SK-N-SH (cell line): ENCODE results near the gene CLDN9. TPM values are rescaled to one million over a fixed set of nuclear protein-coding genes. Genes with fewer than 3 reads are reported as not detected.

Experiments used
- CTCF ChIA-PET: fragments of 300-600, 350-600 bp; formaldehyde crosslinking; extraction: SDS; loops from one replicate; lab custom pipeline; 2021; lab: Yijun Ruan, JAX
- POLR2A ChIA-PET: fragments of 350-600 bp; sonication (Branson Sonifier 250); formaldehyde crosslinking; extraction: SDS; loops from one replicate; lab custom pipeline; 2020; ENCODE audit warnings: antibody characterized with exemption, inconsistent platforms; lab: Yijun Ruan, JAX
- DNase-seq: peaks from one replicate; pipeline ENCODE4 v3.0.0; 2012
- H2AFZ ChIP-seq: fragments of 200-600 bp; sonication (generic); 2 replicates; pipeline ENCODE4 v1.8.1; 2016; ENCODE audit warnings: antibody characterized with exemption, mild to moderate bottlenecking, low read depth
- H3F3A ChIP-seq: fragments of 200-600 bp; sonication (generic); replicated peaks from 2 replicates; pipeline ENCODE3; 2016; ENCODE audit warnings: antibody characterized with exemption, mild to moderate bottlenecking; ENCODE audit not compliant: insufficient read depth
- H3K27ac ChIP-seq, 2 experiments: fragments of 200-500 bp in 1 of 2; fragments of 200-600 bp in 1 of 2; sonication (Bioruptor generic) in 1 of 2; sonication (generic), shearing (Covaris generic) in 1 of 2; 2 replicates each; pipeline versions ENCODE4 v1.5.1 to v1.6.1; 2014 to 2016; ENCODE audit warnings: low read depth in 2 of 2, inconsistent platforms in 1 of 2, low read length in 1 of 2, mild to moderate bottlenecking in 1 of 2, mixed read lengths in 1 of 2
- H3K27me3 ChIP-seq: fragments of 200-600 bp; sonication (generic), shearing (Covaris generic); 2 replicates; pipeline ENCODE4 v1.6.1; 2016; ENCODE audit warnings: mixed run types; ENCODE audit not compliant: insufficient read depth
- H3K36me3 ChIP-seq, 2 experiments: fragments of 200-500 bp in 1 of 2; fragments of 200-600 bp in 1 of 2; sonication (Bioruptor generic) in 1 of 2; sonication (generic) in 1 of 2; replicated peaks in 1 of 2; 2 replicates each; pipeline versions ENCODE3 to v1.5.1; 2014 to 2016; ENCODE audit warnings: low read length in 1 of 2, mild to moderate bottlenecking in 1 of 2; ENCODE audit not compliant: insufficient read depth in 2 of 2, control insufficient read depth in 1 of 2
- H3K4me1 ChIP-seq, 2 experiments: fragments of 200-500 bp in 1 of 2; fragments of 200-600 bp in 1 of 2; sonication (Bioruptor generic) in 1 of 2; sonication (generic), shearing (Covaris generic) in 1 of 2; 2 replicates each; pipeline versions ENCODE4 v1.5.1 to v1.6.1; 2014 to 2016; ENCODE audit warnings: low read depth in 1 of 2, low read length in 1 of 2, mixed run types in 1 of 2; ENCODE audit not compliant: insufficient read depth in 2 of 2, control insufficient read depth in 1 of 2
- H3K4me2 ChIP-seq: fragments of 200-600 bp; sonication (generic), shearing (Covaris generic); 2 replicates; pipeline ENCODE4 v1.6.1; 2017; ENCODE audit warnings: mixed run types
- H3K4me3 ChIP-seq, 2 experiments: fragments of 200-500 bp in 1 of 2; fragments of 200-600 bp in 1 of 2; sonication (Bioruptor generic) in 1 of 2; sonication (generic), shearing (Covaris generic) in 1 of 2; 2 replicates each; pipeline versions ENCODE4 v1.5.1 to v1.8.1; 2014 to 2016; ENCODE audit warnings: low read depth in 2 of 2, inconsistent platforms in 1 of 2, low read length in 1 of 2, mild to moderate bottlenecking in 1 of 2, mixed read lengths in 1 of 2, moderate library complexity in 1 of 2
- H3K79me2 ChIP-seq: fragments of 200-600 bp; sonication (generic); 2 replicates; pipeline ENCODE4 v1.8.1; 2017; ENCODE audit warnings: mild to moderate bottlenecking; ENCODE audit not compliant: insufficient read depth
- H3K9ac ChIP-seq: fragments of 200-600 bp; sonication (generic); 2 replicates; pipeline ENCODE4 v1.6.1; 2017; ENCODE audit warnings: mixed run types
- H3K9me2 ChIP-seq: fragments of 200-600 bp; sonication (generic); 2 replicates; pipeline ENCODE4 v1.6.1; 2017; ENCODE audit warnings: mixed run types
- H3K9me3 ChIP-seq: fragments of 200-600 bp; sonication (generic); 2 replicates; pipeline ENCODE4 v1.6.1; 2017; ENCODE audit warnings: mixed run types, mild to moderate bottlenecking, moderate library complexity
- H4K20me1 ChIP-seq: fragments of 200-600 bp; sonication (generic); 2 replicates; pipeline ENCODE4 v1.6.1; 2017; ENCODE audit warnings: mild to moderate bottlenecking, mixed run types; ENCODE audit not compliant: insufficient read depth
- CHD2 ChIP-seq: fragments of 150-350 bp; IDR thresholded peaks from 2 replicates; pipeline ENCODE4 v1.6.1; 2018; ENCODE audit warnings: low read length; ENCODE audit not compliant: partially characterized antibody
- EZH2phosphoT487 ChIP-seq: fragments of 200-600 bp; sonication (generic); IDR thresholded peaks from 2 replicates; pipeline ENCODE4 v1.6.1; 2017; ENCODE audit warnings: low read depth, mixed run types, mild to moderate bottlenecking, antibody characterized with exemption, moderate library complexity, borderline replicate concordance
- FOSL2 ChIP-seq: IDR thresholded peaks from 2 replicates; pipeline ENCODE4 v1.4.0; 2012; ENCODE audit warnings: low read depth, mild to moderate bottlenecking, moderate library complexity, borderline replicate concordance
- NRF1 ChIP-seq: IDR thresholded peaks from 2 replicates; pipeline ENCODE4 v1.6.1; 2012; ENCODE audit warnings: low read depth, mild to moderate bottlenecking, low read length
- SIN3A ChIP-seq: IDR thresholded peaks from 2 replicates; pipeline ENCODE4 v1.6.1; 2012; ENCODE audit warnings: low read depth, mild to moderate bottlenecking, low read length, moderate library complexity, borderline replicate concordance
- TAF1 ChIP-seq: IDR thresholded peaks from 2 replicates; pipeline ENCODE4 v1.6.1; 2012; ENCODE audit warnings: low read depth, mild to moderate bottlenecking, low read length, moderate library complexity, borderline replicate concordance
- TCF12 ChIP-seq: IDR thresholded peaks from 2 replicates; pipeline ENCODE4 v1.4.0; 2012
- TEAD4 ChIP-seq: IDR thresholded peaks from 2 replicates; pipeline ENCODE4 v1.4.0; 2012; ENCODE audit warnings: mild to moderate bottlenecking, borderline replicate concordance; ENCODE audit not compliant: insufficient read depth
- WGBS: methylation state at CpG from one replicate; pipeline ENCODE4 v1.1.6; 2017; ENCODE audit warnings: low lambda C conversion rate; 5-methylcytosine and 5-hydroxymethylcytosine counted together
- polyA plus RNA-seq, 3 experiments: library from polyadenylated mRNA; depleted of rRNA; stranded (reverse); fragments of >200 nt; gene quantifications; 2 replicates each; pipeline ENCODE4 v1.2.3, GENCODE V29; 2012
- TF ChIP-seq, protein P1 (sequence below): fragments of 150-350 bp; IDR thresholded peaks from 2 replicates; pipeline ENCODE4 v1.6.1; 2017; ENCODE audit warnings: antibody characterized with exemption, low read length, low read depth, borderline replicate concordance
- TF ChIP-seq, protein P2 (sequence below): IDR thresholded peaks from 2 replicates; pipeline ENCODE4 v1.4.0; 2012; ENCODE audit warnings: low read depth
- TF ChIP-seq, protein P3 (sequence below): IDR thresholded peaks from 2 replicates; pipeline ENCODE4 v1.4.0; 2012; ENCODE audit warnings: low read depth, borderline replicate concordance
- TF ChIP-seq, protein P4 (sequence below): IDR thresholded peaks from 2 replicates; pipeline ENCODE4 v1.6.1; 2012; ENCODE audit warnings: mild to moderate bottlenecking, low read depth, low read length, moderate library complexity
- TF ChIP-seq, protein P5 (sequence below): IDR thresholded peaks from 2 replicates; pipeline ENCODE4; 2012

CLDN9 gene
- polyA plus RNA-seq, 1 of the 3 experiments (the other 2 are of a cell fraction), result 0.08 TPM

DNA sequence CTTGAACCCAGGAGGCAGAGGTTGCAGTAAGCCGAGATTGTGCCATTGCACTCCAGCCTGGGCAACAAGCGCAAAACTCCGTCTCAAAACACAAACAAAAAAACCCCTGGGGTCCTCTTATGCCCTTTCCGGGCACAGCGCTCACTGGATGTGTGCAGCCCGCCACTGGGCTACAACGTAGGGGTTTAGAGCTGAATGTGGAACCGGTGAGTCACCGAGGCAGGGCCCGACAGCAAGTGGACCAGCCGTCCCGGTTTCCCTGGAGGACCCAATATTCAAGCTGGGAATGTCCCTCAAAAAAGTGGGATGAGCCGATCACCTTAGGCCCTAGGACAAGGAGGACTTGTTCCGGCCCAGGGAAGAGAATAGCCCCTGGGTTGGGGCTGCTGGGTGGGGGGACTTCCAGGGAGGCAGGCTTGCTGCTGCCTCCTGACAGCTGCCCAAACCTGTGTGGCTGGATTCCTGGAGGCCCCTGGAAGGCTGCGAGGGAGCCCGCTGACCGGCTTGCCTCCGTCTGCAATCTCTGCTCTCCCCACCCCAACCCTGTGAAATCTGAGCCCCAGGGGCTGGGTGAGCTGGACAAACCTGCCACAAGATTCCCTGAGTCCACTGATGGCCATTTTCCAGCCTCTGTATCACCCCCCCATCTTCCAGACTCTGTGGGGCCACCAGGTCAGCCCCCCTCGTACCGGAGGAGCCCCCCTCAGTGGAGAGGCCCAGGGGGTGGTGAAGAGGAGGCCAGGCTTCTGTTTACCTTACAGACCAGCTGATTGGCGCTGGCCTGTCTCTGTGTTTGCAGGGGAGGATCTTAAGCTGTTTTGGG is 2.9 kb upstream of the CLDN9 start (continued):
- TF ChIP-seq, protein P1, sequence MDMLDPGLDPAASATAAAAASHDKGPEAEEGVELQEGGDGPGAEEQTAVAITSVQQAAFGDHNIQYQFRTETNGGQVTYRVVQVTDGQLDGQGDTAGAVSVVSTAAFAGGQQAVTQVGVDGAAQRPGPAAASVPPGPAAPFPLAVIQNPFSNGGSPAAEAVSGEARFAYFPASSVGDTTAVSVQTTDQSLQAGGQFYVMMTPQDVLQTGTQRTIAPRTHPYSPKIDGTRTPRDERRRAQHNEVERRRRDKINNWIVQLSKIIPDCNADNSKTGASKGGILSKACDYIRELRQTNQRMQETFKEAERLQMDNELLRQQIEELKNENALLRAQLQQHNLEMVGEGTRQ, result no peak
- TF ChIP-seq SIN3A, result no peak

DNA sequence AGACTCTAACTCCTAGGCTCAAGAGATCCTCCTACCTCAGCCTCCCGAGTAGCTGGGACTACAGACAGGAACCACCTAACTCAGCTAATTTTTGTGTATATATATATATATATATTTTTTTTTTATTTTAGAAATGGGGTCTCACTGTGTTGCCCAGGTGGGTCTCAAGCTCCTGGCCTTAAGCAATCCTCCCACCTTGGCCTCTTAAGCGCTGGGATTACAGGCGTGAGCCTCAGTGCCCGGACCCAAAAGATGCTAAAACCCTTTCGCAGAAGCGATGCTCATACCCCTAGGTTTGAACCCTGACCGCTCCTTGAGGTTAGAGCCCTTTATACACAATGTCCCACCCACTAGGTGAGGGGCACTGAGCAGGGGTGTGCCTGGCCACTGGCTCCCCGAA is 2.2 kb upstream of the CLDN9 start:
- 88% methylated on average over 7 of the region's 8 CpGs for WGBS

DNA sequence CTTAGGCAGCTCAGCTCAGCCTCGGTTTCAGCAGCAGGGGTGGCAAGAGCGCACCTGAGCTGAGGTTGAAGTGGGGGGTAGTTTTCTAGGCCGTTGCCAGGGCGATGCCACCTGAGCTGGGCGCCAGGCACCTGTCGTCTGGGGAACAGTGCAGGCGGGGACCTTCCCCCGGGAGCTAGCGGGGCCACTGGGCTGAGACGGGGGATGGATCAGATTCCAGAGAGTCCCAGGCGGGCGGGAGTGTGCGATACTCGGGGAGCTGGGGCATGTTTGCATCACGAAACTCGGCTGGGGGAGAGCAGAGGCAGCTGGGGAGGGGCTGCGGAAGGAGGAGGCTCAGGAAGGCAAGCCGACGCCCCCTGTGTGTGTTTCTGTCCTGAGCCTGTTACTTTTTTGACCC is 477 bp upstream of the CLDN9 start:
- Histone ChIP-seq H3K9me2 (no peaks in the 10 kb centered on the region), H3K79me2 (no peaks in the 10 kb centered on the region), H3K27me3 (no peaks in the 10 kb centered on the region), H3K4me1 (no peaks in the 10 kb centered on the region), H4K20me1 (no peaks in the 10 kb centered on the region), H3K27ac (no peak overlapping the region), H2AFZ (no peak overlapping the region), H3K9me3 (no peaks in the 10 kb centered on the region), H3F3A (no peaks in the 10 kb centered on the region), H3K4me2 (no peak overlapping the region)
- WGBS, result 68% methylated on average over 13 of the region's 19 CpGs
- CTCF ChIA-PET, result interaction anchor here (0.6 to 1.5 kb wide), 4 partner anchors 9 to 20 kb away, joined by 3 to 5 read pairs (median 4); no protein-coding TSS in a partner anchor
- no peak for DNase-seq
- TF ChIP-seq CHD2 (no peak), NRF1 (no peak), EZH2phosphoT487 (no peak), TCF12 (no peak), TEAD4 (no peak)
- TF ChIP-seq, protein P2, sequence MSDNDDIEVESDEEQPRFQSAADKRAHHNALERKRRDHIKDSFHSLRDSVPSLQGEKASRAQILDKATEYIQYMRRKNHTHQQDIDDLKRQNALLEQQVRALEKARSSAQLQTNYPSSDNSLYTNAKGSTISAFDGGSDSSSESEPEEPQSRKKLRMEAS, result no peak
- TF ChIP-seq, protein P3, sequence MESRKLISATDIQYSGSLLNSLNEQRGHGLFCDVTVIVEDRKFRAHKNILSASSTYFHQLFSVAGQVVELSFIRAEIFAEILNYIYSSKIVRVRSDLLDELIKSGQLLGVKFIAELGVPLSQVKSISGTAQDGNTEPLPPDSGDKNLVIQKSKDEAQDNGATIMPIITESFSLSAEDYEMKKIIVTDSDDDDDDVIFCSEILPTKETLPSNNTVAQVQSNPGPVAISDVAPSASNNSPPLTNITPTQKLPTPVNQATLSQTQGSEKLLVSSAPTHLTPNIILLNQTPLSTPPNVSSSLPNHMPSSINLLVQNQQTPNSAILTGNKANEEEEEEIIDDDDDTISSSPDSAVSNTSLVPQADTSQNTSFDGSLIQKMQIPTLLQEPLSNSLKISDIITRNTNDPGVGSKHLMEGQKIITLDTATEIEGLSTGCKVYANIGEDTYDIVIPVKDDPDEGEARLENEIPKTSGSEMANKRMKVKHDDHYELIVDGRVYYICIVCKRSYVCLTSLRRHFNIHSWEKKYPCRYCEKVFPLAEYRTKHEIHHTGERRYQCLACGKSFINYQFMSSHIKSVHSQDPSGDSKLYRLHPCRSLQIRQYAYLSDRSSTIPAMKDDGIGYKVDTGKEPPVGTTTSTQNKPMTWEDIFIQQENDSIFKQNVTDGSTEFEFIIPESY, result no peak
- TF ChIP-seq, protein P4, sequence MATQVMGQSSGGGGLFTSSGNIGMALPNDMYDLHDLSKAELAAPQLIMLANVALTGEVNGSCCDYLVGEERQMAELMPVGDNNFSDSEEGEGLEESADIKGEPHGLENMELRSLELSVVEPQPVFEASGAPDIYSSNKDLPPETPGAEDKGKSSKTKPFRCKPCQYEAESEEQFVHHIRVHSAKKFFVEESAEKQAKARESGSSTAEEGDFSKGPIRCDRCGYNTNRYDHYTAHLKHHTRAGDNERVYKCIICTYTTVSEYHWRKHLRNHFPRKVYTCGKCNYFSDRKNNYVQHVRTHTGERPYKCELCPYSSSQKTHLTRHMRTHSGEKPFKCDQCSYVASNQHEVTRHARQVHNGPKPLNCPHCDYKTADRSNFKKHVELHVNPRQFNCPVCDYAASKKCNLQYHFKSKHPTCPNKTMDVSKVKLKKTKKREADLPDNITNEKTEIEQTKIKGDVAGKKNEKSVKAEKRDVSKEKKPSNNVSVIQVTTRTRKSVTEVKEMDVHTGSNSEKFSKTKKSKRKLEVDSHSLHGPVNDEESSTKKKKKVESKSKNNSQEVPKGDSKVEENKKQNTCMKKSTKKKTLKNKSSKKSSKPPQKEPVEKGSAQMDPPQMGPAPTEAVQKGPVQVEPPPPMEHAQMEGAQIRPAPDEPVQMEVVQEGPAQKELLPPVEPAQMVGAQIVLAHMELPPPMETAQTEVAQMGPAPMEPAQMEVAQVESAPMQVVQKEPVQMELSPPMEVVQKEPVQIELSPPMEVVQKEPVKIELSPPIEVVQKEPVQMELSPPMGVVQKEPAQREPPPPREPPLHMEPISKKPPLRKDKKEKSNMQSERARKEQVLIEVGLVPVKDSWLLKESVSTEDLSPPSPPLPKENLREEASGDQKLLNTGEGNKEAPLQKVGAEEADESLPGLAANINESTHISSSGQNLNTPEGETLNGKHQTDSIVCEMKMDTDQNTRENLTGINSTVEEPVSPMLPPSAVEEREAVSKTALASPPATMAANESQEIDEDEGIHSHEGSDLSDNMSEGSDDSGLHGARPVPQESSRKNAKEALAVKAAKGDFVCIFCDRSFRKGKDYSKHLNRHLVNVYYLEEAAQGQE, result no peak
- TF ChIP-seq, protein P5, sequence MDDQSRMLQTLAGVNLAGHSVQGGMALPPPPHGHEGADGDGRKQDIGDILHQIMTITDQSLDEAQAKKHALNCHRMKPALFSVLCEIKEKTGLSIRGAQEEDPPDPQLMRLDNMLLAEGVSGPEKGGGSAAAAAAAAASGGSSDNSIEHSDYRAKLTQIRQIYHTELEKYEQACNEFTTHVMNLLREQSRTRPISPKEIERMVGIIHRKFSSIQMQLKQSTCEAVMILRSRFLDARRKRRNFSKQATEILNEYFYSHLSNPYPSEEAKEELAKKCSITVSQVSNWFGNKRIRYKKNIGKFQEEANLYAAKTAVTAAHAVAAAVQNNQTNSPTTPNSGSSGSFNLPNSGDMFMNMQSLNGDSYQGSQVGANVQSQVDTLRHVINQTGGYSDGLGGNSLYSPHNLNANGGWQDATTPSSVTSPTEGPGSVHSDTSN, result no peak
- TF ChIP-seq, all 33 proteins: peak for 0
- no peak overlapping the region for H3K4me3 ChIP-seq
- POLR2A ChIA-PET, result no interaction called here
- no peak overlapping the region for H3K9ac ChIP-seq
- H3K36me3 ChIP-seq, result no peaks in the 10 kb centered on the region

More for the DNA sequence above, 2.2 kb upstream of the CLDN9 start:
- TF ChIP-seq CHD2 (no peak), FOSL2 (no peak), TAF1 (no peak)
- TF ChIP-seq, protein P2, result no peak
- Histone ChIP-seq H4K20me1 (no peaks in the 10 kb centered on the region), H3F3A (no peaks in the 10 kb centered on the region), H3K9ac (no peak overlapping the region), H3K79me2 (no peaks in the 10 kb centered on the region), H3K4me2 (no peak overlapping the region), H3K9me3 (no peaks in the 10 kb centered on the region), H3K27ac (no peak overlapping the region), H3K27me3 (no peaks in the 10 kb centered on the region), H3K36me3 (no peaks in the 10 kb centered on the region), H3K4me1 (no peaks in the 10 kb centered on the region), H3K9me2 (no peaks in the 10 kb centered on the region), H3K4me3 (no peak overlapping the region), H2AFZ (no peak overlapping the region)
- ChIA-PET POLR2A (interaction anchor here (1.7 kb wide), 1 partner anchor 10 kb away, joined by 4 read pairs; the partner anchor contains the start of gene TNFRSF12A), CTCF (interaction anchor here (1.6 to 8.2 kb wide), 3 partner anchors 10 to 84 kb away, joined by 3 to 72 read pairs (median 10); partner anchors contain the start of genes CLDN6, HCFC1R1, THOC6 and TNFRSF12A)
- no peak for DNase-seq
